GM12864 (cell line): ENCODE data around the gene HERC5.

Experiments
- DNase-seq: peaks from one replicate; pipeline ENCODE4 v3.0.0-alpha.2; 2011; ENCODE audit warnings: low read depth
- H3K4me3 ChIP-seq: 2 replicates; pipeline ENCODE4 v1.5.1; 2011; ENCODE audit warnings: mild to moderate bottlenecking, low read depth, low read length, control low read depth
- CTCF ChIP-seq: IDR thresholded peaks from 2 replicates; pipeline ENCODE4 v1.5.1; 2011; ENCODE audit warnings: low read depth, mild to moderate bottlenecking, moderate library complexity, low read length, control low read depth, inconsistent platforms; ENCODE audit errors: missing control alignments

HERC5 gene

DNA sequence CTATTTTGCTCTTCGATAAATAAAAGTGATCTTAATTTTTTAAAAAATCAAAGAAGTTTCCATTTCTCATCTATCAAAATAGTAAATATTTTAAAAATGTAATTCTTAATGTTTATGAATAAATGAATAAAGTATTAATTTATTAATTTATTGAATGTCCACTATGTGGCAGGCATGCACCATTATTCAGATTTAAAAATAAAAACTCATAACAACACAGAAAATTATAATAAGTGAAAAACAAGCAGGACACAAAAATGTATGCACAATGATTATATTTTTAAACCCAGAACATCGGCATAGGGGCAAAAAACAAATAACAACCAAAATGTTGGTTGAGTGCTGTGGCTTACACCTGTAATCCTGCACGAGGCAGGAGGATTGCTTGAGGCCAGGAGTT, 71.9 kb downstream of the HERC5 start:
- TF ChIP-seq CTCF, result no peak
- DNase-seq, result no peak
- no peak overlapping the region for H3K4me3 ChIP-seq

DNA sequence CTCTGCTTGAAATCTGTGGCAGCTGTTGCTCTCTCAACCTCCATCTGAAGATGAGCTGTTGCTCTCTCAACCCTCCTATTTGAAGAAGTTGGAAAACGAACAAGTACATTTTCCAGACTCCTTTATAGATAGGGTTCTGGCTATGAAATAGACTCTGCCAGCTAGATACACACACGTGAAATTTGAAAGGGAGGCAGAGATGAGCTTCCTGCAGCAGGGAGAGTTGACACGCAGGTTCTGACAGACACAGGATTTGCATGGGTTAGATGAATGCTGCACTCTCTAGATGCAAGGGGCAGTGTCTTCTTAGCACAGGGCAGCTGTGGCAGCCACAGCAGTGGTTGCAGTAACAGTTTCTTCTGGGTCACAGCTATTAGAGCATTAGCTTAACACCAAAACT, 74.6 kb downstream of the HERC5 start:
- no peak for DNase-seq
- no peak overlapping the region for H3K4me3 ChIP-seq

GRCh38 chr4:88533088-88533790, 76.3 kb downstream of the HERC5 start:
- H3K4me3 ChIP-seq, result no peak overlapping the region
- no peak for DNase-seq
- TF ChIP-seq CTCF, result no peak

More for the DNA sequence above, 74.6 kb downstream of the HERC5 start:
- no peak for TF ChIP-seq CTCF

GRCh38 chr4:88533937-88534750, 77.2 kb downstream of the HERC5 start:
- H3K4me3 ChIP-seq, result no peak overlapping the region
- TF ChIP-seq CTCF, result no peak
- DNase-seq, result no peak

DNA sequence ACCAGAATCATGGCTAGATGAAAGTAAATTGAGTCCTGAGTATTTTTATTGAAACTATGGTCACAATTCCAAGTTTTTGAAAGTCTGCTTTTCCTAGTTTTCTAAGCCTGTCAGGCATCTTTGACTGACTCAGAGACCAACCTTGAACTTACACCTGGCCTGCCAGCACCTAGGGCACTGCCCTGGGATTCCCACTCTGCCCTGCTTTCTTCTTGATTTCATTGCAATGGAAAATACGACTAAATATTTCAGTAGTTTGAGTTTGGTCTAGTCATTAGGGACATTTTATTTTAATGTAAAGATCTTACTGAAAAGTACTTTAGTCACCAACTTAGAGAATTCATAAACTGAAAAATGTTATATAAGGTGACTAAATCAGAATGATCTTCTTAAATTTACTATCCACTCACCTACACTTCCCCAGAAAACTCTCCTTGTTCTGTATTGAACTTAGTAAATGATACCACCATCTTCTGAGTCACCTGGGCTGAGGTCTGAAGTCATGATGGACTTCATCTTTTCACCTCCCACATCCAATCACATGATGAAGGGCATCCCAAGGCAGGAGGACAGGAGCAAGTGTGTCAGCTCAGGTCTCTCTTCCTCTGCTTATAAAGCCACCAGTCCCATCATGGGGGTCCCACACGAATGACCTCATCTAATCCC, 78.3 kb downstream of the HERC5 start:
- DNase-seq, result no peak
- TF ChIP-seq CTCF, result no peak
- no peak overlapping the region for H3K4me3 ChIP-seq

- no peak for TF ChIP-seq CTCF
- DNase-seq, result no peak
- H3K4me3 ChIP-seq, result no peak overlapping the region
Observed at GRCh38 chr4:88537709-88538108, 80.8 kb downstream of the HERC5 start.
